HPDE6-E6E7 (cell line): ENCODE data around the gene FOXN3.

Source experiments
- DNase-seq: peaks from one replicate; pipeline ENCODE4 v3.0.0; 2011; ENCODE audit warnings: missing footprints; ENCODE audit errors: extremely low spot score

The FOXN3 gene

GRCh38 chr14:89277203-89277602 lies 139.8 kb downstream of the FOXN3 start:
- no peak for DNase-seq

DNA sequence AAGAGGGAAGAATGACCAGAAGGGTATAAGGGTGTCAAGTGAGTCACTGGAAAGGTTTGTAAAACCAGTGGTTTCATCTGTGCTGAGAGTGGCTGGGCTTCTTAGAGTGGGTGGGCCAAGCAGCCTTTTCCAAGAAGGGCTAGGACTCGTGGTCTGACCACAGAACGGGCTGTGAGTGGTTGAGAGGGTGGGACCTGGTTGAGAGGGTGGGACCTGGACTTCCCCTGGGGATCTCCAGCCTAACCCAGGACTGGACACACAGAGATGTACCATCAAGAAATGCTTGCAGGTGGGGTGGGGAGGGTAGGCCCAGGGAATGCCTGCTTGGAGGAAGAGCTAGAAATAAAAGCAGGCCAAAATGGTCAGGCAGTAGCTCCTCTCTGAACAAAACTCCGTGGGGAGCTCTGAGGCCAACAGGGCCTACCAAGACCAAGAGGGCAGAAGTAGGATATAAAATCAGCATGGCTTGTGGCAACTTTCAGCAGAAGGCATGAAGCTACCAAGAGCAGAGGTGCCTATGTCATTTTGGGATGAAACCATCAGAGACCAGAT lies 140.5 kb downstream of the FOXN3 start:
- DNase-seq = no peak

GRCh38 chr14:89270439-89271227 lies 146.4 kb downstream of the FOXN3 start:
- DNase-seq = no peak

DNA sequence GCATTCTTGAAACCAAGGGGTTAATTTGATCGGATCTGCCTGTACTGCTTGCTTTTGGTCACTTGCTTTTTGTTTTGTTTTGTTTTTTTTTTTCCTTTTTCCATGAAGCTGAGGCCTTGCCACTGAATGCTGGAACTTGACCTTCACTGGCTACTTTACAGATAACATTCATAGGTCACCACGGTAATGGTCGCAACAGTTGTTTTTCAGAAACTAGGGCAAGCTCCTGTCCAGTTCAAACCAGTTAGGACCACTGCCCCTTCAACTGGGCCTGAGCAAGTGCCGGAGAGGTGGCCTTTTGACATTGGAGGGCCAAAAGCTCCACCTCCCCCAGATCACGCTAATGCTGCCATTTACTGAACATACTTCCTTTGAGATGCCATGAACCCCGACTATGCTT lies 147.6 kb downstream of the FOXN3 start:
- DNase-seq = no peak

DNA sequence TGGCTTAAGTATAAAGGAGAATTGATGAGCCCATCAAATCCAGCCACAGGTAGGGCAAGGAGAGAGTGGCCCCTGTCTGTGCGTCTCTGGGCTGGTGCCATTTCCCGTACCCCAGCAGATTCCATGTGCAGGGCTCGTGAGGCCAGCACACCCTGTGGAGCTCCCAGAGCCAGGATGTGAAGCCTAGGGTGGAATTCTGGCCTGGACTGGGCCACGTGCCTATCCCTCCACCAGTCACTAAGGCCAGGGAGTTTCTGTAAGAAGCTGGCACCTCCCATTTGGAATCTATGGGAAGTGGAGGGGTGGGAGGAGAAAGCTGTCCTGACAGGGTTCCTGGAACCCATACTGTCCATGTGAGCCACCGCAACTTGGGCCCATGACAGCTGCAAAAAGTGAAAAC lies 148.5 kb downstream of the FOXN3 start:
- no peak for DNase-seq

DNA sequence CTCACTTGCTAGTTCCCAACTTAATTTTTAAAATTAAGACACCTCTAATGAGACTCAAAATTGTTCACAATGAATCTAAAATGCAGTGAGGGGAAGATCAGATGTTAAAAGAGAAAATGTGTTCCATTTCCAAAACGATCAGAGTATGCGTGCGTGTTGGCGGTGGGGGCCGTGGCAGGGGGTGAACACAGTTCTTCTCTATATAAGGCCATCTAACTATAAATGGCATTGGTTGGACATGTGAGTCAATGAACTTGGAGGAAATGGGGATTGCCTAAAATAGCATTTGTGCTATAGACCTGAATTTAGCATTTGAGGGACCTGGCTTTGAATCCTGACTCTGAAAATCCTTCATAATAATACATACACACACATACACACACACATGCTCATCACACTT lies 149.4 kb downstream of the FOXN3 start:
- DNase-seq = no peak

DNA sequence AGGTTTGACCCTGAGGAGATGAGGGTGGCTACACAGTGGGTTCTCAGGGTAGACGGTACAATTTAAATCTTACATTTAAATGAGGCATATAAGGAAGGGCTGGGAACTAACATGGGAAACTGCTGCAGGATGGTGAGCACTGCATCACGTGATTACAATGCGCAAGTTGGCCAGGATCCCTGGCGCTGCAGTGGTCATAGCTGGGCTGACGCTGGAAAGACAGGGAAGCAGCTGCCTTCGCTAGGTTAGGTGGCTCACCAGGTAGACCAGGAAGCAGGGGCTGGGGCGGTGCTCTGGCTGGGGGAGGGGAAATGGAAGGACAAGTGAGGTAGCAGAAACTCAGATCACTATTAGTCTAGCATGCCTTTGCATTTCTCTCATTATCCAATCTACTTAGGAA lies 149.9 kb downstream of the FOXN3 start:
- DNase-seq = no peak

DNA sequence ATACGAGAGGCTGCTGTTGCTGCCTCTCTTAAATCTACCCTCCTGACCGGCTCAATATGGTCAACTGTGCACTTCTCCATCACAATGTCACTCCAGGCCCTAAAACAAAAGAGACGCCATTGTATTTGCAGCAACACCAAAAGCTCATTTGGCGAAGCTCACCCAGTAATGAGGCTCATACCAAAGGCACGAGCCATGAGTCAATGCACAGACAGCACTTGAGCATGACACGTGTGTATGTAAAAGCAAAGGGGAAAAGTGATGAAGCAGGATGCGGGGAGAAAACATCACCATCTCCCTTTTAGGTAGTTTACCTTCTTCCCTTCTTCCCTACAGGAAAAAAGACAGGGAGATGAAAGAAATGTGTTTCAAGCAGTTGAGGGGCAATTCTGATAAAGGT lies 150.3 kb downstream of the FOXN3 start:
- no peak for DNase-seq

DNA sequence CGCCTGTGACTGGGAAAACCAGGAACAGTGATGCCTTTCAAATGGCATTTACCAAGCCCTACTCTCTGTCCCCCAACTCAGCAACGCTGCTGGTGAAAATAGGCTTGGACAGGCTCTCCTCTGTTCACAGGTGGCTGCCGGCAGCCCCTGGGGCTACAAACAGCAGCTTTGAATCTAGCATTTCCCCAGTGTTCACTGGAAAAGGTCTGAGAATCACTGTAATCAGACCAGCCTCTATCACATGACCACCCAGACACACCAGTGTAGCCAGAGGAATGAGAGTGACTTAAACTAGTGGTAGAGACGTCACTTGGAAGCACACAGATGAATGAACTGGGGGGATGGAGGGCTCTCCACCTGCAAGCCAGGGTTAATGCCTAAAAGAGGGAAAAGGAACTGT lies 151.8 kb downstream of the FOXN3 start:
- no peak for DNase-seq

GRCh38 chr14:89264196-89264800 lies 152.7 kb downstream of the FOXN3 start:
- DNase-seq = no peak

- DNase-seq = no peak
These were observed 155.0 kb downstream of the FOXN3 start for GRCh38 chr14:89262041-89262440.

DNA sequence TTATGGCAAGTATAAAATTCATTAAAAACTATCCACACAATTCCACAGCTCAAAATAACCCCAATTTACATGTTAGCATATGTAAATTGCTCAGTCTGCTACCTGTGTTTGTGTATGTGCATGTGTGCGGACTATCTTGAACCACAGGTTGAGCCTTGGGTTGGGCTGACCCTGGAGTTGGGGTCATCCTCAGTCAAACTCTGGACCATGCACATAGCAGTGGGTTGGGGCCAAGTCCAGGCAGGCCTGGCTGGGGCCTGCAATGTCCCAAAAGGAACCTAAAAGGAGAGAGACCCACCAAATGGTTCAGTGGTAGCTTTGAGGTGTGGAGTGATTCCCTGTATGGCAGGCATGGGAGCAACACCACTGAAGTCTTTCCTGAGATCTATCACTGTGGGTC lies 156.1 kb downstream of the FOXN3 start:
- DNase-seq = no peak

DNA sequence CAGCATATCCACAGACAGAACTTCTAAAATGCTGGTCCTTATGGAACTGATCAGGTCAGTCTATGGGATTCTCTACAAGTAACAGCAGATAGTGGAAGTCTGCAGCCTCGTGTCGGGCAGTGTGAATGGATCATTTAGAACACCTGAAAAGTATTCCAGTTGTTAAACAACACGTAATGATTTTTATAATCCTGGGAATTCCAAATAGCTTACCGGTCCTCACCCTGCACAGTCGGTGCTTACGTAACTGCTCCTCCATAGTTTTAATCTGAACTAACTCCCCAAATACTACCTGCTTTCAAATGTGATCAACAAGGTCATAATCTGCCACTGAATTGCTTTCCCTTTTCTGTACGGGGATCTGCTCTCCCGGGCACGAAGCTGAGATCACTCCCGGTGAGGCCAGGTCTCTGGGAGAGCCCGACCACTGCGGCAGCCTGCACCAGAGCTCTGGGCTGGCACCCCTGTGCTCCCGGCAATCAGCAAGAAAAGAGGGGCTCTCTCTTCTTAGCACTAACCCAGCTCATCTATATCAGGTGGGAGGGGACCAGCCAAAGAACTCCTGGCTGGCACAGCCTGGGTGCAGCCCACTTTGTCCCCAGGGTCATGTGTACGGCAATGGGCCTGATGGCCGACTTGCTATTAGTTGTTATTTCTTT lies 157.0 kb downstream of the FOXN3 start:
- no peak for DNase-seq

DNA sequence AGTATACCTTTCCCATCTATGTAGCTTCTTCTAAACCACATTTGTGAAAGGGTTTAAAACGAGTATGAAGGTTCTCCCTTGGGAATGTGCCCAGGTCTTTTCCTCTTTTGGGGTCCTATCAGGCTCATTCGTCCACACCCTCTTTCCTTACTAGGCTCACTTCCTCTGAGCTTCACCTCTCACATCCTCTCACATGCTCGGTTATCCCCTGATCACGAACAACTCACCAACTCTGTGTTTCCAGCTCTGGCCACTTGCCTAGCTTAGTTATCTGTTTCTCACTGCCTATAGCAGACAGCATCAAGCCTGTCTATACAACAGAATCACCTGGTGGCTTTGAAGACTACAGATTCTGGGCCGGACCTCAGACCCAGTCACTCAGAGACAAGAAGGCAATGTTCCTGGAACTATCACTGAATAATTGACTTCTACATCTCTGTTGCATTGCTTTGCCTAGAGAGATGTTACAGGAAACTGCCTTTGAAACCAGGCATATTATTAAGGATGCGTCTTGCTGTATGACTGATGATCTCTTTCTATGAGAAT lies 158.2 kb downstream of the FOXN3 start:
- no peak for DNase-seq

- DNase-seq = no peak
These were observed 160.1 kb downstream of the FOXN3 start for GRCh38 chr14:89256951-89257350.

DNA sequence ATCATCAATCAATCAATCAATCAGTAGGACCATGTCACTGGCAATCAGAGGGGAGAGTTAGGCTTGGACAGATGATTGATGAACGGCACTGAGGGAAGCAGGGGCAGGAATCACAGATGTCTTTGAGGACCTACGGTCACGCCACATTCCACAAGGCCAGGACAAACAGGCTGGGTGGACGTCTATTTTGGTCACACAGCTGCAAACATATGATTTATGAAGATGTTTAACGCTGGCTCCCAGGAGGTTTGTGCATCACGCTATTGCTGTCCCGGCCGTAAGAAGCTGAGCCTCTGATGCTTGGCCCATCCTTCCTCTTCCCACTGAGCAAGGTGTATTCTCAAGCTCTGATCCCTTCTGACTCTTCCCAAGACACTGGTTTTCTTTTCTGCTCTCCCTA lies 160.8 kb downstream of the FOXN3 start:
- DNase-seq = no peak

DNA sequence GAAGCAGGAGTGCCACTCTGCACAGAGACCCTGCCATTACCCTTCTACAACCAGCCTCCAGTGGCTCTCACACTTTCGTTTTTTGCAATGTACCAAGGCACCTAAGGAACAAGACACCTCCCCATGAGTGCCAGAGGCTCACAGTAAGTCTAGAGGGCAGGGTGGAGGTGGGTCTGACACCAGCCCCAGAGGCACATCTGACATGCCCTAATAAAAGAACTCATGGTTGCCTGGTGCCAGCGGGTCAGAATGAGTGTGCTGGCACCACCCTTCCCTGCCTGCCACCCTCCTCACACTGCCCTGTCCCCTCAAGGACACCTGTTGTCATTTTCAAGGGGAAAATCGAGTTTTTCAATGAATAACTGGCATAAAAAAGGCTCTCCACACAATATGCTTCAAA lies 161.2 kb downstream of the FOXN3 start:
- no peak for DNase-seq

GRCh38 chr14:89255012-89255411 lies 162.0 kb downstream of the FOXN3 start:
- no peak for DNase-seq

DNA sequence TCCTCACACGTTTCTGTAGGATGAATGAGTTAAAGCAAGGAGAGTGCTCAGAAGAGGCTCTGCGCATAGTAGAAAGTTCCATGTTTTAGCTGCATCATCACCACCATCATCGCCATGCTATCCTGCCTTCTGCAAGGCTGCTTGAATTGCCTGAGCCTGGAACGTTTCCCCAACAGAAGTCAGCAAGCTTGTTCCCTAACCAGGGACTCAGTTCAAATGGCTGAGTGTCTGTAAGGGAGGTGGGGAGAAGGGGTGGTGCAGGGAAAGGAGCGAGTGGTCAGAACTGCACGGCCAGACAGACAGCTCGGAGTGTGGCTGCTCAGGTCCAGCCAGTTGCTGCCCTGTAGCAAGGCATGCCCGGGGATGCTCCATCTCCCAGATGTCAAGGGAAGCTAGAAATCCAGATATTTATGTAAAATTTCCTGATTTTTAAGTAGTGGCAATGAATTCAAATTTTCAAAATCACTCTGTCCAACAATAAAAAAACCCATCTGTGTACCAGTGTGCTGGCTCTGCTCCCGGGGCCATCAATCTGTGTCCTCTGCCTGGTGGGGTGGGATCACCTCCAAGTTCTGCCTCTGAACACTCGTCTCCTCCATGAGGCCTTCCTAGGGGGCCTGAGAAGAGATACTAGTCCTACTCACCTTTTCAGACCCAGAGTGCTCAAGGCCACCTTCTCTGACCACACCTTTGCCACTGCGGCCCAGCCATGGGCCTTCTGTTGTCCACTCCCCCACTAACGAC lies 162.7 kb downstream of the FOXN3 start:
- no peak for DNase-seq

GRCh38 chr14:89252887-89253532 lies 164.0 kb downstream of the FOXN3 start:
- no peak for DNase-seq

GRCh38 chr14:89251061-89251460 lies 166.0 kb downstream of the FOXN3 start:
- no peak for DNase-seq
